ENCODE measurements around the gene FLOT2.

DNA sequence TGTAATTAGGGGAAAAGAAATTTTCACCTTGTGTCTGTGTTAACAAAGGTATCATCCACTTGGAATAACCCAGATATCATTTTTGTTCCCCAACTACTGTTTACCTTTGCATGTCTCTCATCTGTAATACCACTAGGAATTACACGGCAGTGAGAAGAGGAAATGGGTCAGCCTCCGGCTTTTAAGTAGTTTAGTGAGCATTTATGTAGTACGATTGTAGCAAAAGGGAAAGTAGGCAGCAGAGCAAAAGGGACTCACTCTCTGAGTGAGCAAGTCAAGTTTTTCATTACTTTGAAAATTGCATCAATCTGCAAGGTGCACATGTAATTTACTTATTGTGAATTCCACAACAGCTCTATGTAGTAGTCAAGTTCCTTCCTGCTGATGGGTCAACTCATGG, 42.6 kb upstream of the FLOT2 start:
- TF ChIP-seq, protein P1, sequence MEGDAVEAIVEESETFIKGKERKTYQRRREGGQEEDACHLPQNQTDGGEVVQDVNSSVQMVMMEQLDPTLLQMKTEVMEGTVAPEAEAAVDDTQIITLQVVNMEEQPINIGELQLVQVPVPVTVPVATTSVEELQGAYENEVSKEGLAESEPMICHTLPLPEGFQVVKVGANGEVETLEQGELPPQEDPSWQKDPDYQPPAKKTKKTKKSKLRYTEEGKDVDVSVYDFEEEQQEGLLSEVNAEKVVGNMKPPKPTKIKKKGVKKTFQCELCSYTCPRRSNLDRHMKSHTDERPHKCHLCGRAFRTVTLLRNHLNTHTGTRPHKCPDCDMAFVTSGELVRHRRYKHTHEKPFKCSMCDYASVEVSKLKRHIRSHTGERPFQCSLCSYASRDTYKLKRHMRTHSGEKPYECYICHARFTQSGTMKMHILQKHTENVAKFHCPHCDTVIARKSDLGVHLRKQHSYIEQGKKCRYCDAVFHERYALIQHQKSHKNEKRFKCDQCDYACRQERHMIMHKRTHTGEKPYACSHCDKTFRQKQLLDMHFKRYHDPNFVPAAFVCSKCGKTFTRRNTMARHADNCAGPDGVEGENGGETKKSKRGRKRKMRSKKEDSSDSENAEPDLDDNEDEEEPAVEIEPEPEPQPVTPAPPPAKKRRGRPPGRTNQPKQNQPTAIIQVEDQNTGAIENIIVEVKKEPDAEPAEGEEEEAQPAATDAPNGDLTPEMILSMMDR (IDR thresholded peaks at IDR 0.05): no peak
- TF ChIP-seq POLR2A (IDR thresholded peaks at IDR 0.05; ENCODE audit: low read depth): no peak
